ENCODE results near the gene TRIM61.

GRCh38 chr4:164948975-164949374, 28.5 kb downstream of the TRIM61 start:
- no peak for TF ChIP-seq CTCF (IDR thresholded peaks at IDR 0.05)
- no peak for TF ChIP-seq POLR2A (IDR thresholded peaks at IDR 0.05)
